Loucy (cell line): Measurements from ENCODE around the gene RBM10.

ENCODE experiments used
- H2AFZ ChIP-seq: fragments of 200-600 bp; sonication (generic); 2 replicates; pipeline ENCODE4 v1.6.0; 2016; ENCODE audit warnings: antibody characterized with exemption, mild to moderate bottlenecking, low read length, moderate library complexity
- H3F3A ChIP-seq: fragments of 200-600 bp; 2 replicates; pipeline ENCODE4 v1.6.0; 2016; ENCODE audit warnings: antibody characterized with exemption, low read depth, mild to moderate bottlenecking
- H3K27me3 ChIP-seq: fragments of 200-600 bp; sonication (generic); 2 replicates; pipeline ENCODE4 v1.6.1; 2014; ENCODE audit warnings: low read length, mild to moderate bottlenecking; ENCODE audit not compliant: insufficient read depth, poor library complexity, severe bottlenecking
- H3K36me3 ChIP-seq: fragments of 200-600 bp; sonication (generic); 2 replicates; pipeline ENCODE4 v1.6.1; 2016; ENCODE audit warnings: low read length; ENCODE audit not compliant: insufficient read depth
- H3K4me1 ChIP-seq: fragments of 200-600 bp; sonication (generic); 2 replicates; pipeline ENCODE4 v1.5.1; 2014; ENCODE audit warnings: low read length, mild to moderate bottlenecking; ENCODE audit not compliant: insufficient read depth, poor library complexity, severe bottlenecking
- H3K4me2 ChIP-seq: fragments of 200-600 bp; sonication (generic); 2 replicates; pipeline ENCODE4 v1.6.0; 2014; ENCODE audit warnings: antibody characterized with exemption, low read length, low read depth, mild to moderate bottlenecking; ENCODE audit not compliant: poor library complexity, severe bottlenecking
- H3K4me3 ChIP-seq: fragments of 200-600 bp; sonication (generic); 2 replicates; pipeline ENCODE4 v1.5.1; 2014; ENCODE audit warnings: low read length, mild to moderate bottlenecking, mixed read lengths; ENCODE audit not compliant: poor library complexity, severe bottlenecking
- H3K79me2 ChIP-seq: fragments of 200-600 bp; sonication (generic); 2 replicates; pipeline ENCODE4 v1.6.1; 2014; ENCODE audit warnings: low read length; ENCODE audit not compliant: insufficient read depth
- H3K9ac ChIP-seq: fragments of 200-600 bp; sonication (generic); 2 replicates; pipeline ENCODE4 v1.6.0; 2014; ENCODE audit warnings: mild to moderate bottlenecking, low read depth, low read length, moderate library complexity; ENCODE audit not compliant: poor library complexity, severe bottlenecking
- H3K9me2 ChIP-seq: fragments of 200-600 bp; sonication (generic); replicated peaks from 2 replicates; pipeline ENCODE4 v1.6.1; 2016; ENCODE audit warnings: low read depth, low read length, mixed read lengths
- H3K9me3 ChIP-seq: fragments of 200-600 bp; sonication (generic); 2 replicates; pipeline ENCODE4 v1.6.1; 2014; ENCODE audit warnings: mild to moderate bottlenecking, antibody characterized with exemption, low read length, low read depth; ENCODE audit not compliant: insufficient read depth
- H4K20me1 ChIP-seq: fragments of 200-600 bp; sonication (generic); 2 replicates; pipeline ENCODE4 v1.6.0; 2014; ENCODE audit warnings: antibody characterized with exemption, low read length, mild to moderate bottlenecking; ENCODE audit not compliant: insufficient read depth, poor library complexity, severe bottlenecking
- CTCF ChIP-seq: fragments of 200-600 bp; sonication (generic); conservative IDR thresholded peaks from 2 replicates; pipeline ENCODE4 v1.5.1; 2014; ENCODE audit warnings: mild to moderate bottlenecking, antibody characterized with exemption, low read length
- EZH2phosphoT487 ChIP-seq: fragments of 200-600 bp; IDR thresholded peaks from 2 replicates; pipeline ENCODE4 v1.6.1; 2018; ENCODE audit warnings: antibody characterized with exemption, mild to moderate bottlenecking, moderate library complexity, borderline replicate concordance

The RBM10 gene

DNA sequence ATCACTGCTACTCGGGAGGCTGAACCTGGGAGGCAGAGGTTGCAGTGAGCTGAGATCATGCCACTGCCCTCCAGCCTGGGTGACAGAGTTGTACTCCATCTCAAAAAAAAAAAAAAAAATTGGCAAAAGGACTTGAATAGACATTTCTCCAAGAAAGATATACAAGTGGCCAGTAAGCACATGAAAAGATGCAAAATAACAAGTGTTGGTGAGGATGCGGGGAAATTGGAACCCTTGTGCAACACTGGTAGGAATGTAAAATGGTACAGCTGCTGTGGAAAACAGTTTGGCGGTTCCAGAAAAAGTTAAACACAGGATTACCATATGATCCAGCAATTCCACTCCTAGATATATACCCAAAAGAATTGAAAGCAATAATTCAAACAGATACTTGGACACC lies 19.4 kb downstream of the RBM10 start:
- H3K9me2 ChIP-seq: no peaks in the 10 kb centered on the region
- H3K9me3 ChIP-seq: no peaks in the 10 kb centered on the region
- no peaks in the 10 kb centered on the region for H4K20me1 ChIP-seq

DNA sequence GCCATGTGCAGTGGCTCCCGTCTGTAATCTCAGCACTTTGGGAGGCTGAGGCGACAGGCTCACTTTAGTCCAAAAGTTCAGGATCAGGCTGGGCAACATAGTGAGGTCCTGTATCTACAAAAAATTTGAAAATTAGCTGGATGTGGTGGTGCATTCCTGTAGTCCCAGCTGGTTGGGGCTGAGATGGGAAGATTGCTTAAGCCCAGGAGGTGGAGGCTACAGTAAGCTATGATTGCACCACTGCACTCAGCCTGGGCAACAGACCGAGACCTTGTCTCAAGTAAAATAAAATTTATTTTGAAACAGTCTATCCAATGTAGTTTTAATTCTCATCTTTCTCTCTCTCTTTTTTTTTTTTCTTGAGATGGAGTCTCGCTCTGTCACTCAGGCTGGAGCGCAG lies 21.1 kb downstream of the RBM10 start:
- Histone ChIP-seq H4K20me1 (no peaks in the 10 kb centered on the region), H3K79me2 (peaks cover 44% of the 10 kb centered on the region)

More for the DNA sequence above, 19.4 kb downstream of the RBM10 start:
- Histone ChIP-seq H3K9ac (no peak overlapping the region), H3K36me3 (peaks cover 8% of the 10 kb centered on the region; the same call in 1 of the 2 replicates), H3F3A (no peaks in the 10 kb centered on the region), H3K4me3 (no peak overlapping the region), H2AFZ (no peak overlapping the region), H3K4me1 (no peaks in the 10 kb centered on the region), H3K79me2 (peaks cover 52% of the 10 kb centered on the region), H3K27me3 (no peaks in the 10 kb centered on the region), H3K4me2 (no peak overlapping the region)
- TF ChIP-seq EZH2phosphoT487 (no peak), CTCF (no peak)

DNA sequence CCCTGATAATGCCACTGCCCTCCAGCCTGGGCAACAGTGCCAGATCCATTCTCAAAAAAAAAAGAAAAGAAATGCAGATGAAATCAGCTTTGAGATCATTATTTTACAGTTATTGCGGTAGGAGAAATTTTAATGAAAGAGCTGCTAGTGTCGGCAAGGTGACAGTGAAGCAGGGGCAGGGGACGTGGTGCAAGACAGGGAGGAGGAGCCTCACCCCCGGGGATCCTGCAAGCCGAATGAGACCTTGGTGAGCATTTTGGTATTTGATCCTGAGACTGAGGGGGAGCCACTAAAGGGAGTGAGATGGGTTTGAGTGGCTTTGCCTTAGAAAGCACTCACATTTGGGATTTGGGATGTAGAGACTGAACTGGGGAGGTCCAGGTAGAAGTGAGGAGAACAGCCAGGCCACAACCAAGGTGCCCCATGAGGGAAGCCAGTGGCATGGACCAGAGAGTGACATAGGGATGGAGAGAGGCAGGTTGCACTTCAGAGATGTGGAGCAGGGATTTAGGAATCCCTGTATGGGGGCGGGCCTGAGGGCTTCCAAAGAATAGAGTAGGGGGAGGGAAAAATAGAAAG lies 23.6 kb downstream of the RBM10 start:
- Histone ChIP-seq H3K79me2 (peaks cover 23% of the 10 kb centered on the region; the same call in 1 of the 2 replicates), H4K20me1 (no peaks in the 10 kb centered on the region)
- TF ChIP-seq EZH2phosphoT487 (no peak), CTCF (no peak)

More for the DNA sequence above, 21.1 kb downstream of the RBM10 start:
- no peak for TF ChIP-seq EZH2phosphoT487
- no peak for TF ChIP-seq CTCF
- Histone ChIP-seq H3K4me1 (no peaks in the 10 kb centered on the region), H3K4me2 (no peak overlapping the region), H3K4me3 (no peak overlapping the region), H3K27me3 (no peaks in the 10 kb centered on the region), H3K9ac (no peak overlapping the region), H3K36me3 (peaks cover 22% of the 10 kb centered on the region; the same call in 1 of the 2 replicates), H3K9me2 (no peaks in the 10 kb centered on the region), H3F3A (no peaks in the 10 kb centered on the region), H2AFZ (no peak overlapping the region), H3K9me3 (no peaks in the 10 kb centered on the region)

More for the DNA sequence above, 23.6 kb downstream of the RBM10 start:
- H3F3A ChIP-seq: no peaks in the 10 kb centered on the region
- no peaks in the 10 kb centered on the region for H3K9me2 ChIP-seq
- no peak overlapping the region for H3K4me2 ChIP-seq
- no peaks in the 10 kb centered on the region for H3K4me1 ChIP-seq
- no peak overlapping the region for H3K4me3 ChIP-seq
- H3K9me3 ChIP-seq: no peaks in the 10 kb centered on the region
- no peak overlapping the region for H2AFZ ChIP-seq
- H3K36me3 ChIP-seq: peaks cover 46% of the 10 kb centered on the region; the same call in 1 of the 2 replicates
- H3K27me3 ChIP-seq: no peaks in the 10 kb centered on the region
- no peak overlapping the region for H3K9ac ChIP-seq
